Lung (tissue), 12 donors: ENCODE results near the gene TIGAR. TPM values are rescaled to one million over a fixed set of nuclear protein-coding genes. Genes with fewer than 3 reads are reported as not detected.

ENCODE experiments used
- ATAC-seq: fragments of 200-7000 bp; cut with Tn5 transposase; one replicate; pipeline ENCODE4 v1.9.1; 2020; ENCODE audit warnings: moderate number of reproducible peaks; ENCODE audit not compliant: insufficient read depth, low FRiP score
- DNase-seq, 3 donors: peaks; one replicate each; pipeline ENCODE4 v3.0.0-alpha.2; 2013 to 2017
- H3K27ac ChIP-seq, 2 donors: one replicate each; pipeline ENCODE4 v1.5.1; 2013; ENCODE audit warnings: mild to moderate bottlenecking in 2 of 2, moderate library complexity in 2 of 2, control low read depth in 1 of 2, inconsistent platforms in 1 of 2, low read depth in 1 of 2, low read length in 1 of 2
- H3K27me3 ChIP-seq, 3 donors: one replicate each; pipeline ENCODE4 v1.5.1; 2013; ENCODE audit warnings: low read length in 2 of 3; ENCODE audit not compliant: control insufficient read depth in 3 of 3, insufficient read depth in 3 of 3
- H3K36me3 ChIP-seq, 4 donors: one replicate each; pipeline ENCODE4 v1.5.1; 2013; ENCODE audit warnings: low read length in 4 of 4, mild to moderate bottlenecking in 1 of 4, moderate library complexity in 1 of 4; ENCODE audit not compliant: control insufficient read depth in 4 of 4, insufficient read depth in 4 of 4
- H3K4me1 ChIP-seq, 5 donors: one replicate each; pipeline ENCODE4 v1.5.1; 2013; ENCODE audit warnings: low read length in 5 of 5, mild to moderate bottlenecking in 2 of 5, moderate library complexity in 1 of 5; ENCODE audit not compliant: control insufficient read depth in 5 of 5, insufficient read depth in 5 of 5
- H3K4me3 ChIP-seq: one replicate; pipeline ENCODE4 v1.5.1; 2013; ENCODE audit warnings: mild to moderate bottlenecking, control low read depth, moderate library complexity
- H3K9ac ChIP-seq, 2 donors: one replicate each; pipeline ENCODE4 v1.5.1; 2013; ENCODE audit warnings: low read length in 2 of 2, control low read depth in 1 of 2; ENCODE audit not compliant: insufficient read depth in 1 of 2
- H3K9me3 ChIP-seq, 4 donors: one replicate each; pipeline ENCODE4 v1.5.1; 2013; ENCODE audit warnings: low read length in 3 of 4, mild to moderate bottlenecking in 1 of 4, moderate library complexity in 1 of 4; ENCODE audit not compliant: control insufficient read depth in 4 of 4, insufficient read depth in 3 of 4
- WGBS, 2 donors: extraction: QIAGEN DNeasy Blood & Tissue Kit; methylation state at CpG; one replicate each; pipeline ENCODE4 v1.1.7; 2013; 5-methylcytosine and 5-hydroxymethylcytosine counted together
- polyA plus RNA-seq, 2 donors: library from polyadenylated mRNA; stranded (reverse); fragments of 200-250 nt; gene quantifications; one replicate each; pipeline ENCODE4 v1.2.1, GENCODE V29; 2013
- total RNA-seq, 2 donors: library from RNA; depleted of rRNA in 1 of 2; stranded (reverse); fragments of >200 nt in 1 of 2; gene quantifications; one replicate each; pipeline ENCODE4 v1.2.1, GENCODE V29; 2014 to 2021
- TF ChIP-seq, protein P1 (sequence below): IDR thresholded peaks from 2 replicates; pipeline ENCODE4 v1.5.1; 2012; ENCODE audit warnings: mild to moderate bottlenecking; ENCODE audit errors: control extremely low read depth, extremely low read depth
- donor health status: control.
- donor health status: control.
- donor health status: Bipolar disorder and iron deficiency.
- donor health status: healthy.
- donor health status: DM: yes; HTN: yes; CAD: no.

Gene TIGAR
- total and polyA plus RNA-seq, 4 donors: 1.6 to 9.1 (median 6.5) TPM

DNA sequence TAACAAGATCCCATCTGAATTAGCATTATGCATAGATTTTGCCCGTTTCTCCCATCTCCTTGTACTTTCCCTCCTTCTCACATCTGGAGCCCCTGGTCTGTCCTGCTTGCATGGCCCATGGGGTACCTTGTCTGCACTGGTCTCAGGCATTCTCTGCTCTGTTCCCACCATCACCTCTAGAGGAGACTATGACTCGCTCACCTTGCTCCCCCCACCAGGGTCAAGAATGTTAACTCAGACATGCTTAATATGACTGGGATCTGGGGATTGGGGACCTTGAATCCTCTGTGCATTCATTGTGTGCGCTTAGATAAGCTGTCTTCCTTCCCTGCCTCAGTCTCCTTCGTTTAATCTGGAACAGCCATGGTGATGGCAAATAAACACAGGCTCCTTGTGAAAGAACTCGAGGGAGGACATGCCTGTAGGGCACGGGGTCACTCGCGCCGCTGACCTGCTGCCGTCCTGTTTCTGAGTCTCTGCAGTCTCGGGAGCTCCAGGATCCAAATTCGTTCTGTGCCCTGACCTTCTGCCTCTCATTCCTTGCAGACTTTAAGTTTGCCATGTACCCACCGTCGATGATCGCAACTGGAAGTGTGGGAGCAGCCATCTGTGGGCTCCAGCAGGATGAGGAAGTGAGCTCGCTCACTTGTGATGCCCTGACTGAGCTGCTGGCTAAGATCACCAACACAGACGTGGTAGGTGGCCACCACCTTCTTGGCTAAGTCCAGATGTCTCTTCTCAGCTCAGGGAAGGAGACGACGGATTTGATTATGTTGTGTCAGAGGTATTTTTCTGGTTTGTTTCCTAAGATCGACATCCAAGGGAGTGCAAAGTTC lies 32.5 kb upstream of the TIGAR start:
- no peaks in the 10 kb centered on the region for H3K9me3 ChIP-seq
- WGBS, 2 donors: 64 to 69% methylated on average over 20 of the region's 20 CpGs
- no peak overlapping the region for H3K9ac ChIP-seq
- H3K36me3 ChIP-seq: peaks cover 3 to 44% (median 31%) of the 10 kb centered on the region in 4 donors
- peaks cover 0 to 6% (median 4%) of the 10 kb centered on the region in 5 donors for H3K4me1 ChIP-seq
- TF ChIP-seq, protein P1, sequence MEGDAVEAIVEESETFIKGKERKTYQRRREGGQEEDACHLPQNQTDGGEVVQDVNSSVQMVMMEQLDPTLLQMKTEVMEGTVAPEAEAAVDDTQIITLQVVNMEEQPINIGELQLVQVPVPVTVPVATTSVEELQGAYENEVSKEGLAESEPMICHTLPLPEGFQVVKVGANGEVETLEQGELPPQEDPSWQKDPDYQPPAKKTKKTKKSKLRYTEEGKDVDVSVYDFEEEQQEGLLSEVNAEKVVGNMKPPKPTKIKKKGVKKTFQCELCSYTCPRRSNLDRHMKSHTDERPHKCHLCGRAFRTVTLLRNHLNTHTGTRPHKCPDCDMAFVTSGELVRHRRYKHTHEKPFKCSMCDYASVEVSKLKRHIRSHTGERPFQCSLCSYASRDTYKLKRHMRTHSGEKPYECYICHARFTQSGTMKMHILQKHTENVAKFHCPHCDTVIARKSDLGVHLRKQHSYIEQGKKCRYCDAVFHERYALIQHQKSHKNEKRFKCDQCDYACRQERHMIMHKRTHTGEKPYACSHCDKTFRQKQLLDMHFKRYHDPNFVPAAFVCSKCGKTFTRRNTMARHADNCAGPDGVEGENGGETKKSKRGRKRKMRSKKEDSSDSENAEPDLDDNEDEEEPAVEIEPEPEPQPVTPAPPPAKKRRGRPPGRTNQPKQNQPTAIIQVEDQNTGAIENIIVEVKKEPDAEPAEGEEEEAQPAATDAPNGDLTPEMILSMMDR: no peak
- H3K27ac ChIP-seq: peak overlapping the region in 1 of 2 donors; percentile 32
- ATAC-seq (peak; percentile 17), DNase-seq (no peak)
- no peaks in the 10 kb centered on the region for H3K27me3 ChIP-seq
- no peak overlapping the region for H3K4me3 ChIP-seq

DNA sequence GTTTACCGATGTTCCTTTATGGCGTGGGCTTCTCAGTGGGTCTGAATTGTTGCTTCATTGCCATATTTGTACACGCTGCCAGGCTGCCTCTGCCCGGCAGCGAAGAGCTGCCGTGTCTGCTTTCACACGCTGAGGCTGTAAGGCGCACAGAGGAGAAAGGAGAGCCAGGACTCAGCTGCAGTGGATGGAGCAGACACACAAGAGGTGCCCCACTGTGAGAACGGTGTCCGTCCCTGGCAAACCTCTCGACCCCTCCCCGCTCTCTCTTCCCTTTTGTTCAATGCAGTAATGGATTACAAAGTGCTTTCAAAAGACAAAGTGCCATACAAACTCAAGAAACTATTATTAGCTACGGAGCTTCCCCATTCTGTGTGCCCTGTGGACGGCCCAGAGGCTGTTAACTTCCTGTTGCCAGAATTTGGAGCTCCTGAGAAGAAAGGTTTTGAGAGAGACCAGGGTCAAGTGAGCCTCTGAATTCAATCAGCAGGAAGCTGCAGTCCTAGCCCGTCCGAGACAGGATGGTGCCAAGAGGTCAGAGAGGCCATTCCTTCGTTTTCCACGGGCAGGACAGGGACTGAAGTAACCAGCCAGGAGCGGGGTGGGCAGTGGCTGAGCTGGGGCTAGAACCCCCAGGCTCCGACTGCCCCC lies 31.7 kb upstream of the TIGAR start:
- H3K27me3 ChIP-seq: no peaks in the 10 kb centered on the region
- H3K4me1 ChIP-seq: peaks cover 0 to 6% (median 4%) of the 10 kb centered on the region in 5 donors
- WGBS, 2 donors: 29 to 48% methylated on average over 20 of the region's 20 CpGs
- H3K9ac ChIP-seq: no peak overlapping the region
- DNase-seq (no peak), ATAC-seq (no peak)
- H3K27ac ChIP-seq: peak overlapping the region; percentile 36 to 86
- TF ChIP-seq, protein P1: no peak
- H3K36me3 ChIP-seq: peaks cover under 1 to 40% (median 30%) of the 10 kb centered on the region in 4 donors
- H3K9me3 ChIP-seq: no peaks in the 10 kb centered on the region
- no peak overlapping the region for H3K4me3 ChIP-seq

DNA sequence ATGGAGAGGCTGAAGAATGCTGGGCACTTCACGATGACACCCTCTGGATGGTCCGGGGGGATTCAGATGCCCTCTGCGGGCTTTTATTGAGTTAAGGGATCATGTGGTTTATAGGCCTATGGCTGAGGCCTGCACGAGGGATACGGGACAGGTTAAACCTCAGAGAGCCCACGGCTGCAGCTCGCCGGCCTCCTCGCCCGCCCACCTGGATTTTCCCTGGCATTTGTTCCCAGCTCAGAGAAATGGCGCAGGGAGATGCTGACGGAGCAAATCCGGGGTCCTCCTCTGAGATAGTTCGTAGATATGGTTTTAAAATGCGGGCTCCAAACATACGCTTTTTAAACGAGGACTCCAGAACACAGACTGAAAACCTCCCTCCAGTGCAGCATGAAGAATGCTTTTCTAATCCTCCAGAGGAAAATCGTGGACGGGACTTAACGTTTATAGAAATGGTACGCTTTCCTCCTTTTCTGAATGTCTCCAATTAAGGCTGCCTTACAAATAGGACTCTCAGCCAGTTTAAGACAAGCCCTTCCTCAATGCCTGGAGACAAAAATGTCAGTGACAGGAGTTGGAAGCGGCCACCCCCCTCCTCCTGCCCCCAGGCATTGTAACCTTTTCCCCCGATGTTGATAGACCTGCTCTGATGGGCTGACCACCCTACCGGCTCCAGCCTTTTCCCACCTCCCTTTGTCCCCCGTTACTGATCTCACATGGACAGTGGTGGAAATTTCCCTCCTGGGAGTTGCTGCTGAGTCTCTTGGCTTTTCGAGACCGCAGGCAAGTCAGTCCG lies 30.8 kb upstream of the TIGAR start:
- Histone ChIP-seq H3K27ac (peak overlapping the region in 1 of 2 donors; percentile 36), H3K36me3 (peaks cover 0 to 40% (median 31%) of the 10 kb centered on the region in 4 donors), H3K9me3 (no peaks in the 10 kb centered on the region), H3K4me3 (no peak overlapping the region), H3K4me1 (peaks cover 0 to 6% (median 4%) of the 10 kb centered on the region in 5 donors), H3K27me3 (no peaks in the 10 kb centered on the region), H3K9ac (no peak overlapping the region)
- ATAC-seq (no peak), DNase-seq (no peak)
- TF ChIP-seq, protein P1: no peak
- 91 to 92% methylated on average over 28 of the region's 28 CpGs for WGBS, 2 donors
